Coronary artery (tissue), 2 donors: ENCODE results near the gene CERKL.

Experiments used
- DNase-seq: peaks from one replicate; pipeline ENCODE4 v3.0.0-alpha.2; 2017; ENCODE audit warnings: low spot score
- H3K27ac ChIP-seq, 2 donors: fragments of 200-600 bp; sonication (generic); one replicate each; pipeline ENCODE4 v1.5.1; 2016 to 2019
- H3K4me3 ChIP-seq: fragments of 200-600 bp; sonication (generic); 2 replicates; pipeline ENCODE4 v1.5.1; 2016; ENCODE audit warnings: mild to moderate bottlenecking, moderate library complexity
- TF ChIP-seq, protein P1 (sequence below): fragments of 200-600 bp; sonication (generic); IDR thresholded peaks from one replicate; pipeline ENCODE4 v1.5.1; 2019; ENCODE audit warnings: antibody characterized with exemption

CERKL gene

DNA sequence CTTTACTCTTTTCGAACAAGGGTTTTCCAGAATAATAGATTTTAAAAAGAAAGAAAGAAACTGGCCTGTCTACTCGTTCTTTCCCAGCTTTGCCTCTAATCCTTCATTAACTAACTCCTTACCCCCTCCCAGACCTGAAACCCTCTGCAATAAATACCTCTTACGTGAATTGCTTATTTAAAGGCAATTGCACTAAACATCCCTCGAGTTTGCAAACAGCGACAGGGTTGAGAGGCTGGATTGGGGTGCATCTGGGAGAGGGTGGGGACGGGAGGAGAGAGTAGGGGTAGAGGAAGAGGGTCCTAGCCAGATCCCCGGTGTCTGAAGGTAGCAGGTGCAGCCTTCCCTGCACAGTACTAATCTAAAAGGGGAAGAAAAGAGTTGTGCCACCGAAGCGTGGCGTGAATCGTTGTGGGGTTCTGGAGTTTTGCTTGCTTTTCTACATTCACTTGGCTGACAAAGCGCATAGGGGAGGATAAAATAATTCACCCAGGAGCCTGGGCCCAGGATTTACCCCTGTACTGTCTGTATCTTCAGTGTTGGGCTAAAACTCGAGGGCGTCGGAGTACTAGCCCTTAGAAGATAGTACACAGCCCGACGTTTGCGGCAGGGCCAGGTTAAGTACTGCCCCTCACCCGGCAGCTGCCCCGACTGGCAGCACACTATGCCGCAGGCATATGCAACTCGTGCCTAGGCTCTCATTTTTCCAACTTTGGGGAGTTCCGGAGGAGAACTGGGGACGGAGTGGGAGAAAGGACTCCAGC, 25.3 kb upstream of the CERKL start:
- Histone ChIP-seq H3K4me3 (no peak overlapping the region), H3K27ac (no peak overlapping the region)
- no peak for DNase-seq
- TF ChIP-seq, protein P1, sequence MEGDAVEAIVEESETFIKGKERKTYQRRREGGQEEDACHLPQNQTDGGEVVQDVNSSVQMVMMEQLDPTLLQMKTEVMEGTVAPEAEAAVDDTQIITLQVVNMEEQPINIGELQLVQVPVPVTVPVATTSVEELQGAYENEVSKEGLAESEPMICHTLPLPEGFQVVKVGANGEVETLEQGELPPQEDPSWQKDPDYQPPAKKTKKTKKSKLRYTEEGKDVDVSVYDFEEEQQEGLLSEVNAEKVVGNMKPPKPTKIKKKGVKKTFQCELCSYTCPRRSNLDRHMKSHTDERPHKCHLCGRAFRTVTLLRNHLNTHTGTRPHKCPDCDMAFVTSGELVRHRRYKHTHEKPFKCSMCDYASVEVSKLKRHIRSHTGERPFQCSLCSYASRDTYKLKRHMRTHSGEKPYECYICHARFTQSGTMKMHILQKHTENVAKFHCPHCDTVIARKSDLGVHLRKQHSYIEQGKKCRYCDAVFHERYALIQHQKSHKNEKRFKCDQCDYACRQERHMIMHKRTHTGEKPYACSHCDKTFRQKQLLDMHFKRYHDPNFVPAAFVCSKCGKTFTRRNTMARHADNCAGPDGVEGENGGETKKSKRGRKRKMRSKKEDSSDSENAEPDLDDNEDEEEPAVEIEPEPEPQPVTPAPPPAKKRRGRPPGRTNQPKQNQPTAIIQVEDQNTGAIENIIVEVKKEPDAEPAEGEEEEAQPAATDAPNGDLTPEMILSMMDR = no peak

DNA sequence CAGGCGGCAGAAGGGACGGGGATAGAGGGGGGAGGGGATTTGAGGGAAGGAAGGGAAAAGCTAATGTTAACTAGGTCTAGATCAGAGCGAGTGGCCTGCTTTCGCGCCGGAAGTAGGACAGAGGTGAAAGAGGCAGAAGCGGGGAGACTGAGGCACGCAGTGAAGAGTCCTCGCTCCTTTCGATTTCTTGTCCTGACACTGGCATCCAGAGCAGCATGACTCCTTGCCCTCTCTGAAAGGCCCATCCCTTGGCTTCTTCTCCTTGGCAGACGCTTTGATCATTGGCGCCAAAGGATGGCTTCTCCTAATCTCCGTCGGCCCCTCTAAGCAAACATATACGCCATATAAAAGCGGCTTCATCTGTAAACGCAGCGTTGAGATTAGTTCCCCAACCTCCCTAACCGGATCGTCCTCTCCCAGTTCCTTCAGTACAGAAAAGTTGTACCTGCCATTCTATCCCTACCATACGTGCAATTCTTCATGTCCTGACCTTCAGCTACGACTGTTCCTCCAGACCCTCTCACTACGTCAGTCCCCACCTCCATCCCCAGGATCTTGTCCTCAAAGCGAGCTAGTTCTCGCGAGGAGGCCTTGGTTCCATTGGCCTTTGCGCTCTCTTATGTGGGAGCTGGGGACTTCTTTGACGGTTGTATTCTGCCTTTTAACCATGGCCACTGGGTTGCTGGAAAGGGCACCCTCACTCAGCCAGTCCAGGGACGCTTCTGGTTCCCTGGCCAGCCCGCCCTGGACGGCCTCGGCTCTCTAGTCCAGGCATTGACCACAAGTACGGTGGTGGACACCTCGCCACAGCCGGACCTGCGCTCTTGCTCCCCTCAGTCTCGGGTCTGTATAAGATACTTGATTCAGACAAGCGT, 24.3 kb upstream of the CERKL start:
- DNase-seq = no peak
- TF ChIP-seq, protein P1 = no peak
- Histone ChIP-seq H3K4me3 (peak overlapping the region; percentile 41), H3K27ac (no peak overlapping the region)

DNA sequence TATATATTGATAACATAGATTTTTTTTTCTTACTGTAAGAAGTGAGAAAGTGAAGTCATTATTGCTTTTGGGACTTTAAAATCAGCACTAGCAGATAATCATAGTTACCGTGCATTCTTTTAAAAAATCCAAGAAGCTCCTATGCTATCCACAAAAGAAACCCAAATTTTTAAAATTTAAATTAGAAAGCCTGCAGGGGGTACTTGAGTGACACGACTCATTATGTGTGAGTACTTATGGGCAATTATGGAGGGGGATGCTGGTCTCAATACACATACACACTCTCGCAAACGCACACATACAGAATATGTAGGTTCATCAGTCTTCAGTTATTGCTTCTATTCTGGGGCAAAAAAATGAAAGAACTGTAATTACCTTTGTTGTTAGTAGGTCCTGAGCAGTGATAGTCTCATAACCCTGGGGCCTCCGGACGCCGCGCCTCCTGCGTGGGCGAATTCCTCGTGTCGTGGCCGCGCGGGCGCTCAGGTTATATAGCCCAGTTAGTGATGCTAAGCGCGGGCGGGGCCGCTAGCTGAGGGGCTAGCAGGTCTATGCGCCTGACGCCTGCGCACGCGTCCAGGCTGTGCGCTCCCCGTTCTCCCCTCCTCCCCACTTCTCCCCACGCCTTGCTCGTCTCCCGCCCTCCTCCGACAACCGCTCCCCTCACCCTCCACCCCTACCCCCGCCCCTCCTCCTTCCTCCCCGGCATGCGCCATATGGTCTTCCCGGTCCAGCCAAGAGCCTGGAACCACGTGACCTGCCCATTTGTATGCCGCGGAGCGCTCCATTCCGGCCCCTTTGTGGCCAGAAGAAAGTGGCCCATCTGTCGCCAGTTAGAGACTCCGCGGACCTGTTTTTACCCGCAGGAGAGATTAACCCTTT, 23.4 kb upstream of the CERKL start, which contains the start of gene NEUROD1:
Gene NEUROD1 (minus strand): TSS at position 463 of the 882 bp plus-strand sequence. CDS start 1,657 bp downstream, outside the sequence.
- Histone ChIP-seq H3K4me3 (peak within 1 kb of the TSS; percentile 41), H3K27ac (no peak within 1 kb of the TSS)
- DNase-seq = no peak
- TF ChIP-seq, protein P1 = no peak

DNA sequence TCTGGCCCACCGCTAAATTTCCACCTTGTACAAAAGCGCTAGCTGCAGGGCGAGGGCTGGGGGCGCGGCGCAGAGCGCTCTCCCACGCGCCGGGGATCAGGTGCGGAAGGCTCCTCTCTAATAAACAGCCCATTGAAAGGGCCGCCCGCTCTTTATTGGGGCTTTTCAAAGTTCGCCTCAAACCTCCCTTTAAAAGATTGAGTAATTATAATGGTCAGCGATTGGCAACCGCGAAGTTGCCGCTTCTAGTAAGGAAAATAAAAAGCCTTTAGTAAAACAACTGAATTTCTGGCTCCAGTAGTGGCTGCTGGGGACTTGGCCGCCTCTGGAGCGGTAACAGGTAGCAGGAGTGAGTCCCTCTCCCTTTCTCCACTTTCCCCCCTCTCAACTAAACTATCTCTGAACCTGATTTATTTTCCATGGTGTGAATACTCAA, 22.7 kb upstream of the CERKL start:
- Histone ChIP-seq H3K4me3 (no peak overlapping the region), H3K27ac (no peak overlapping the region)
- TF ChIP-seq, protein P1 = no peak
- DNase-seq = no peak

DNA sequence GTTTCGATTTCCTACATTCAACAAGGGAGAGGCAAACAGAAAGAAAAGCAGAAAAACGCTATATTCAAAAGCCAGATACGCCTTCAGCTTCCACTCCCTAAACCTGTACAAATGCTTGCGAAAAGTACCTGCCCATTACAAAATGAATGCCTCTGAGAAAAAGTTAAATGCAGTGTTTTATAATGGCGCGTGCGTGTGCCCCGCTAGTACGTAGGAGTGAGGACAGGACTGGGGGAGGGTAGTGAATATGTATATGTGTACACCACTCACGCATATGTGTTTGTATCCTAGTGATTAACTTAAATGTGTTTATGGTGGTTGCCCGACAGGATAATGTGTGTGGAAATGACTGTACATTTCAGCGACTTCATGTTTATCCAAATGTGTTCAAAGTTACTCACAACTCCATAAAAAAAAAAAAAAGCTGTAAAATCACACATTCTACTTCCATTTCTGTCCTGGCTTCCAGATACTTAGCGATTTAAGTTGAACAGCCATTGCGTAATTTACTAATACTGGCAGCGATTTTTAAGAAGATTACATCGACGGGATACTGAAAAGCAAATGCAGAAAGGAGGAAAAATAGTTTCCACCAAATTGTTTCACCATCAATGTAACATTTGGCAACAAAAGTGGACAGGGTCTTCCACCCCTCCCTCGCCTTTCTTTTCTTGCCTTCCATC, 22.1 kb upstream of the CERKL start:
- H3K4me3 ChIP-seq = no peak overlapping the region
- DNase-seq = no peak
- TF ChIP-seq, protein P1 = no peak
- no peak overlapping the region for H3K27ac ChIP-seq

- TF ChIP-seq, protein P1 = no peak
- no peak for DNase-seq
- Histone ChIP-seq H3K4me3 (no peak overlapping the region), H3K27ac (no peak overlapping the region)
Observed at GRCh38 chr2:181677912-181678586, 21.1 kb upstream of the CERKL start.
